Measurements from ENCODE around the gene FAM234A. TPM values are rescaled to one million over a fixed set of nuclear protein-coding genes. Genes with fewer than 3 reads are reported as not detected.

FAM234A gene
- total RNA-seq, 2 experiments from 2014 or later = 26.9 to 31.5 TPM

DNA sequence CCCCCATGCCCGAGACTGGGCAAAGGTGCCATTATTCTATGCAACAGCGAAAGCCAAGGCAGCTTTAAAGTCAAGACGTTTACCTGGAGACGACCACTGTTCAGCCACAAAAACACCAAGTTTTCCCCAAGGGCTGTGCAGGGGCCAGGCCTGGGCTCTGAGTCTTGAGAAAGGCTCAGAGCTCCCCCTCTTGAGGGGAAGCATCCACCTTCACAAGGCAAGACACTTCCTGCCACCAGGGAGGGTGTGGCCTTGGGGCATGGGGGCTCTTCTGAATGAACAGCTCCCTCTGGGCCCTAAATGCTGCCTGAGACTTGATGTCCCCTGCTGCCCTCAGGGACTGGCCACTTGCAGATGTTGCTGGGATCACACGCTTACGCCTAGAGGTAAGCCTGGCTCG is 74.9 kb downstream of the FAM234A start:
- ChIA-PET POLR2A (interaction anchor here (1.0 to 1.2 kb wide), 2 partner anchors 43 to 74 kb away, joined by 3 read pairs; partner anchors contain the start of gene AXIN1), CTCF (interaction anchor here (1.3 kb wide), 1 partner anchor 202 kb away, joined by 4 read pairs; no protein-coding TSS in a partner anchor)
- no peaks in the 10 kb centered on the region for H3K9me3 Mint-ChIP-seq
- H3K4me1 Mint-ChIP-seq = peaks cover 9% of the 10 kb centered on the region
- no peaks in the 10 kb centered on the region for H3K27me3 Mint-ChIP-seq
- no peak overlapping the region for H3K27ac Mint-ChIP-seq
- DNase-seq = peak; percentile 26
- no peak overlapping the region for H3K4me3 Mint-ChIP-seq
- H3K36me3 Mint-ChIP-seq (ENCODE audit: low read depth) = peaks cover 11% of the 10 kb centered on the region

DNA sequence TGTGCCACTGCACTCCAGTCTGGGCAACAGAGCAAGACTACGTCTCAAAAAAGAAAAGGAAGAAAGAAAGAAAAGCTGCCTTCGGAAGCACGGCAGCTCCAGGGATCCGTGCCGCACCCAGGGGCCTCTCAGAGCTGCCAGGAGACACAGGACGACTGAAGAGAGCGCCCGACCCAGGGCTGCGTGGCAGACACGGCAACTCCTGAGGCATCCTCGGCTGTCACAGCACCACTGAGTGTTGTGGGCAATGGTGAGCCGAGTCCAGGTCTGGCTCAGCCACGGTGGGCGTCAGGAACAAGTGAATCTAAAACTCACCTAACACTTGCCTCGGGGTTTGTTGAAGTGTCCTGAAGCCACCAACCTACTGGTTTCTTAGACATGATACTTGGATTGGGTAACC is 77.1 kb downstream of the FAM234A start:
- no peak for DNase-seq
- H3K27me3 Mint-ChIP-seq = no peaks in the 10 kb centered on the region
- peaks cover 22% of the 10 kb centered on the region for H3K36me3 Mint-ChIP-seq (ENCODE audit: low read depth)
- no peak overlapping the region for H3K4me3 Mint-ChIP-seq
- H3K9me3 Mint-ChIP-seq = no peaks in the 10 kb centered on the region
- no peak overlapping the region for H3K27ac Mint-ChIP-seq
- ChIA-PET CTCF (no interaction called here), POLR2A (no interaction called here)
- H3K4me1 Mint-ChIP-seq = peaks cover 13% of the 10 kb centered on the region

DNA sequence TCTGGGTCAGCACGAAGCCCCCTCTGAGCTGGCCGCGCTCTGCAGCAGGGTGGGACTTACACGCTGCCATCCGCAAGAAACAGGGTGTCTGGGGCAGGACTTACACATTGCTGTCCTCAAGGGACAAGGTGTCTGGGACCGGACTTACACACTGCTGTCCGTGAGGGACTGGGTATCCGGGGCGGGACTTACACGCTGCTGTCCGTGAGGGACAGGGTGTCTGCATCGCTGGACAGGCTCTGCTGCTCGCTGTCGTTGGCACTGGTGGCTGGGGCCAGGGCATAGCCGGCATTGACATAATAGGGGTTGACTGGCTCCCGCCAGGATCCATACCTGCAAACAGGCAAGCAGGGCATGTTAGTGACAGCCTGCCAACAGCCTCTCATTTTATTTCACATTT is 79.7 kb downstream of the FAM234A start:
- POLR2A ChIA-PET = interaction anchor here (1.4 kb wide), 1 partner anchor 79 kb away, joined by 3 read pairs; the partner anchor contains the start of gene FAM234A
- DNase-seq = no peak
- Mint-ChIP-seq H3K27ac (no peak overlapping the region), H3K27me3 (no peaks in the 10 kb centered on the region), H3K4me3 (no peak overlapping the region), H3K36me3 (ENCODE audit: low read depth) (peaks cover 26% of the 10 kb centered on the region), H3K4me1 (peaks cover 18% of the 10 kb centered on the region), H3K9me3 (no peaks in the 10 kb centered on the region)
- CTCF ChIA-PET = interaction anchor here (1.1 kb wide), 1 partner anchor 261 kb away, joined by 3 read pairs; the partner anchor contains the start of genes POLR3K and SNRNP25

DNA sequence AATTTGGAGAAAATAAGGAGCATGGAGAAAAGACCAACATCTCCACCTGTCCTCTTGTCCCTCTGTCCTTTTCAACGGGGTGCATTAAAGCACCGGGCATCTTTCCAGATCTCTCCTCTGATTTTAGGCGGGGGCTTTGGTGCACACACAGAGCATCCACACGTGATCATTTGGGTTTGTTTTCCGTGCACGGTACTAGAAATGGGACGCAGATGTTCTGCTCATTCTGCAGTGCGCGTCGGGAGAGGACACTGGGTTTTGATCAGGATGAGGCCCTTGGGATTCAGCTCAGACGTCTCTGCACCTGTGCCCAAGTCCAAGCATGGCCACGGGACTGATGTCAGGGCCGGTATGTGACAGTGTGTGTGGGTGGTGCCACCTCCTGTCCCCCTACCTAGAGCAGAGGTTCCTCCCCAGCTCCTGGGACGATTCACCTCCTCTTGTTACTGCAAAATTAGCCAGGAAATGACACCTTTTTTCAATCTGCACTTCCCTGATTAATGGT is 80.2 kb downstream of the FAM234A start:
- DNase-seq = no peak
- ChIA-PET CTCF (interaction anchor here (1.1 kb wide), 1 partner anchor 262 kb away, joined by 3 read pairs; the partner anchor contains the start of genes POLR3K and SNRNP25), POLR2A (interaction anchor here (1.2 kb wide), 1 partner anchor 12 kb away, joined by 3 read pairs; no protein-coding TSS in a partner anchor)
- Mint-ChIP-seq H3K9me3 (no peaks in the 10 kb centered on the region), H3K27me3 (no peaks in the 10 kb centered on the region), H3K4me3 (no peak overlapping the region), H3K4me1 (peaks cover 17% of the 10 kb centered on the region), H3K36me3 (ENCODE audit: low read depth) (peaks cover 26% of the 10 kb centered on the region), H3K27ac (no peak overlapping the region)

Other genes starting within 250 kb of the FAM234A start
- gene POLR3K, start 181.2 kb upstream of the FAM234A start, total RNA-seq = 10 to 100 TPM; 27.6 to 31.1 TPM
- gene SNRNP25, start 181.0 kb upstream of the FAM234A start, total RNA-seq = 10 to 100 TPM; 29.7 to 33.4 TPM
- under 1 TPM; 0.18 to 0.23 TPM for gene RHBDF1, start 162.2 kb upstream of the FAM234A start, total RNA-seq
- gene MPG, start 156.6 kb upstream of the FAM234A start, total RNA-seq = 10 to 100 TPM; 59.9 to 64.3 TPM
- gene NPRL3, start 96.1 kb upstream of the FAM234A start, total RNA-seq = 10 to 100 TPM; 31.9 to 33.4 TPM
- gene HBZ, start 82.2 kb upstream of the FAM234A start, total RNA-seq = not detected
- gene HBM, start 68.8 kb upstream of the FAM234A start, total RNA-seq = not detected
- not detected for gene HBA2, start 61.9 kb upstream of the FAM234A start, total RNA-seq
- not detected for gene HBA1, start 58.1 kb upstream of the FAM234A start, total RNA-seq
- not detected for gene HBQ1, start 54.4 kb upstream of the FAM234A start, total RNA-seq
- 10 to 100 TPM; 54.9 to 61.0 TPM for gene LUC7L, start 5.4 kb upstream of the FAM234A start, total RNA-seq
- gene RGS11, start 41.1 kb downstream of the FAM234A start, total RNA-seq = under 1 TPM; 0.10 to 0.40 TPM
- not detected for gene ARHGDIG, start 45.8 kb downstream of the FAM234A start, total RNA-seq
- not detected for gene PDIA2, start 48.3 kb downstream of the FAM234A start, total RNA-seq
- gene AXIN1, start 117.9 kb downstream of the FAM234A start, total RNA-seq = 10 to 100 TPM; 25.4 to 25.7 TPM
- 10 to 100 TPM; 71.4 to 72.6 TPM for gene MRPL28, start 135.7 kb downstream of the FAM234A start, total RNA-seq
- gene PGAP6, start 147.2 kb downstream of the FAM234A start, total RNA-seq = 10 to 100 TPM; 59.2 to 59.9 TPM
- 10 to 100 TPM; 33.9 to 34.0 TPM for gene NME4, start 162.4 kb downstream of the FAM234A start, total RNA-seq
- 1 to 10 TPM; 3.0 to 3.3 TPM for gene DECR2, start 167.1 kb downstream of the FAM234A start, total RNA-seq
- 10 to 100 TPM; 21.2 to 25.4 TPM for gene RAB11FIP3, start 190.8 kb downstream of the FAM234A start, total RNA-seq